B cell (primary cell): ENCODE data around the gene LTBP2. TPM values are rescaled to one million over a fixed set of nuclear protein-coding genes. Genes with fewer than 3 reads are reported as not detected.

Experiments used
- ATAC-seq: fragments of 200-7000 bp; cut with Tn5 transposase; one replicate; pipeline ENCODE4 v1.10.0; 2021; ENCODE audit warnings: low read depth, mild to moderate bottlenecking, moderate number of reproducible peaks, moderate library complexity
- CTCF ChIA-PET: fragments of 350-600 bp; sonication (Branson Sonifier 250); formaldehyde crosslinking; loops from one replicate; lab custom pipeline; 2021; ENCODE audit warnings: antibody characterized with exemption, inconsistent platforms; lab: Charles Lee
- POLR2A ChIA-PET: fragments of 350-600 bp; sonication (Branson Sonifier 250); formaldehyde crosslinking; loops from one replicate; lab custom pipeline; 2021; ENCODE audit warnings: antibody characterized with exemption; lab: Charles Lee
- DNase-seq: peaks from one replicate; pipeline ENCODE4 v3.0.0; 2013
- H2AFZ ChIP-seq: 2 replicates; pipeline ENCODE4 v1.6.1; 2012; ENCODE audit warnings: mild to moderate bottlenecking, low read depth, low read length; ENCODE audit not compliant: insufficient read depth, poor library complexity, severe bottlenecking
- H3K27ac ChIP-seq, 2 donors: 1 replicate in 1 of 2; 2 replicates in 1 of 2; pipeline ENCODE4 v1.5.1; 2012 to 2013; ENCODE audit warnings: low read length in 2 of 2, mild to moderate bottlenecking in 2 of 2, moderate library complexity in 1 of 2
- H3K27me3 ChIP-seq, 4 experiments: fragments of 200-600 bp in 1 of 4; sonication (generic) in 1 of 4; replicated peaks in 1 of 4; 1 replicate in 2 of 4; 2 replicates in 2 of 4; pipeline versions ENCODE4 v1.6.1 to v1.7.0; 2013 to 2016; ENCODE audit warnings: low read length in 3 of 4, mild to moderate bottlenecking in 2 of 4, mixed read lengths in 1 of 4, moderate library complexity in 1 of 4; ENCODE audit not compliant: insufficient read depth in 4 of 4, control insufficient read depth in 3 of 4; ENCODE audit errors: control extremely low read depth in 1 of 4
- H3K36me3 ChIP-seq, 2 experiments: replicated peaks in 1 of 2; 1 replicate in 1 of 2; 2 replicates in 1 of 2; pipeline versions ENCODE4 v1.6.1 to v1.7.1; 2013; ENCODE audit warnings: low read length in 1 of 2; ENCODE audit not compliant: insufficient read depth in 2 of 2, control insufficient read depth in 1 of 2; ENCODE audit errors: control extremely low read depth in 1 of 2, extremely low read depth in 1 of 2
- H3K4me1 ChIP-seq, 2 donors: fragments of 200-600 bp in 1 of 2; sonication (generic) in 1 of 2; 1 replicate in 1 of 2; 2 replicates in 1 of 2; pipeline versions ENCODE4 v1.5.1 to v1.6.1; 2013 to 2017; ENCODE audit warnings: low read length in 2 of 2; ENCODE audit not compliant: control insufficient read depth in 2 of 2, insufficient read depth in 2 of 2
- H3K4me2 ChIP-seq: replicated peaks from 2 replicates; pipeline ENCODE3; 2012; ENCODE audit warnings: mild to moderate bottlenecking, low read depth, low read length; ENCODE audit not compliant: poor library complexity, severe bottlenecking
- H3K4me3 ChIP-seq, 5 experiments: fragments of 200-600 bp in 1 of 5; sonication (generic) in 1 of 5; 1 replicate in 3 of 5; 2 replicates in 2 of 5; pipeline versions ENCODE4 v1.5.1 to v1.7.0; 2011 to 2016; ENCODE audit warnings: low read length in 4 of 5, mild to moderate bottlenecking in 4 of 5, low read depth in 2 of 5, control low read depth in 1 of 5, moderate library complexity in 1 of 5; ENCODE audit not compliant: insufficient read depth in 1 of 5; ENCODE audit errors: control extremely low read depth in 1 of 5, extremely low read depth in 1 of 5
- H3K79me2 ChIP-seq: fragments of 200-600 bp; sonication (generic); one replicate; pipeline ENCODE4 v1.6.0; 2016; ENCODE audit warnings: low read length; ENCODE audit not compliant: control insufficient read depth, insufficient read depth
- H3K9ac ChIP-seq: fragments of 200-600 bp; sonication (generic); 2 replicates; pipeline ENCODE4 v1.6.1; 2017; ENCODE audit warnings: mild to moderate bottlenecking, low read length, moderate library complexity
- H3K9me3 ChIP-seq, 3 donors: one replicate each; pipeline versions ENCODE4 v1.6.1 to v1.7.1; 2013; ENCODE audit warnings: low read length in 2 of 3; ENCODE audit not compliant: control insufficient read depth in 2 of 3, insufficient read depth in 1 of 3; ENCODE audit errors: control extremely low read depth in 1 of 3
- H4K20me1 ChIP-seq: 2 replicates; pipeline ENCODE4 v1.6.0; 2012; ENCODE audit warnings: mild to moderate bottlenecking, low read length; ENCODE audit not compliant: insufficient read depth, control insufficient read depth, poor library complexity, severe bottlenecking
- H3K27ac Mint-ChIP-seq: one replicate; pipeline ENCODE4 v1.8.0; 2021; ENCODE audit warnings: mixed read lengths
- H3K27me3 Mint-ChIP-seq: one replicate; pipeline ENCODE4 v1.8.0; 2021; ENCODE audit warnings: mixed read lengths
- H3K4me1 Mint-ChIP-seq: one replicate; pipeline ENCODE4 v1.8.0; 2021; ENCODE audit warnings: mixed read lengths
- H3K4me3 Mint-ChIP-seq: one replicate; pipeline ENCODE4 v1.8.0; 2021; ENCODE audit warnings: mixed read lengths
- H3K9me3 Mint-ChIP-seq: one replicate; pipeline ENCODE4 v1.8.0; 2022; ENCODE audit warnings: mixed read lengths; ENCODE audit not compliant: insufficient read depth
- CTCF ChIP-seq: fragments of 200-600 bp; IDR thresholded peaks from one replicate; pipeline ENCODE4 v1.8.0; 2022; ENCODE audit warnings: antibody characterized with exemption, mild to moderate bottlenecking
- EZH2 ChIP-seq: IDR thresholded peaks from 2 replicates; pipeline ENCODE4 v1.6.1; 2012; ENCODE audit warnings: borderline replicate concordance, low read depth, mild to moderate bottlenecking, moderate library complexity, low read length; ENCODE audit not compliant: insufficient read depth, poor library complexity, severe bottlenecking
- WGBS: methylation state at CpG from one replicate; pipeline ENCODE4 v1.1.5; 2013; ENCODE audit warnings: missing lambda C conversion rate; ENCODE audit not compliant: insufficient coverage; 5-methylcytosine and 5-hydroxymethylcytosine counted together
- intact Hi-C: fragments of 100-400 bp; cut with micrococcal nuclease; formaldehyde crosslinking; loops from one replicate; pipeline ENCODE4 v1.10.0; 2022
- polyA plus RNA-seq: library from polyadenylated mRNA; depleted of rRNA; stranded (reverse); fragments of >200 nt; gene quantifications from 2 replicates; pipeline ENCODE4 v1.2.3, GENCODE V29; 2012
- total RNA-seq, 2 donors: library from RNA; stranded (reverse); fragments of 120-200 nt in 1 of 2; gene quantifications; 1 replicate in 1 of 2; 2 replicates in 1 of 2; pipeline versions ENCODE4 v1.2.3 to v1.2.4, GENCODE V29; 2013 to 2022

LTBP2 gene
- total and polyA plus RNA-seq, 2 donors (not counting 1 experiment from before 2014, with no cell fraction given), result 0.12 to 0.22 TPM

DNA sequence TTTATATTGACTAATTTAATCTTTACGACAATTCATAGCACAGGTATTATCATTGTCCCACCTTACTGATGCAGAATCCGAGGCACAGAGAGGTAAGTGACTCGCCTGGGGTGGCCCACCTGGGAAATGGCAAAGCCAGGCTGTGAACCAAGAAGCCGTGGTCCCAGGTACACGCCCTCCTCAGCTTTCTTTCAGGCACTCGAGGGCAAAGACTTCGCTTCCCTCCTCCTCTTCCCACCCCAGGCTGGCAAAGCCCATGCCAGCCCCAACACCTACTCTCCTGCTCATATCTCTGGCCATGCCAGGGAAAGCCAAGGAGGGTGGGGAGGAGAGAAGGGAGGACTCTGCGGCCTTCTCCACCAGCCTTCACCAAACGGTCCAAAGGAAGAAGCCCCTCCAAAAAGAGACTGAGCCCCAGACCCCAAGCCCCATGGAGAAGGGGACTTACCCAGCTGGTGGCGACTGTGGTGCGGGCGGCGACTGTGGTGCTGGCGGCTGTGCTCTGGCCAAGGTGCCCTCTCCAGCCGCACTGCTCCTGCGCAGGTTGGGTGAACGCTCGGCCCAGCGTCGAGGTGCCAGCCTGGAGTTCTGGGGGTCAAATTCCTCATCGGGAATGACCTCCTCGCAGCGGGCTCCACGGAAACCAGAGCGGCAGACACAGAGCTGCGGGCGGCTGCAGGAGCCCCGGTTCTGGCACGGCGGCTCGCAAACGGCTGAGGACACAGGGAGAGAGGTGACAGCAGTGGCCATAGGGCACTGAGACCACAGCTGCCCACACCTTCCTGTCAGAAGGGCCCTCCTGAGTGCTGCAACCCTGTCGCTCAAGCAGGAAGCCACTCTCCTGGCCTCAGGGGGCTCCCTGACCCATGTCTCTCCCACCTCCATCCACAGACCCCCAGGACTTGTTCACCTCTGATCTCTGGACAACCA is 26.4 kb downstream of the LTBP2 start:
- POLR2A ChIA-PET, result no interaction called here
- Histone ChIP-seq H3K4me3 (no peak overlapping the region), H3K9ac (no peak overlapping the region), H3K27ac (no peak overlapping the region), H3K36me3 (no peaks in the 10 kb centered on the region), H2AFZ (no peak overlapping the region), H3K4me2 (no peak overlapping the region), H3K79me2 (no peaks in the 10 kb centered on the region), H3K9me3 (peaks cover 0 to 6% (median 0%) of the 10 kb centered on the region in 3 donors), H3K4me1 (no peaks in the 10 kb centered on the region), H4K20me1 (no peaks in the 10 kb centered on the region), H3K27me3 (no peaks in the 10 kb centered on the region)
- no peaks in the 10 kb centered on the region for H3K27me3 Mint-ChIP-seq
- WGBS, result 93% methylated on average over 28 of the region's 33 CpGs
- DNase-seq (no peak), ATAC-seq (no peak)
- TF ChIP-seq EZH2 (no peak), CTCF (no peak)
- CTCF ChIA-PET, result no interaction called here
- no peaks in the 10 kb centered on the region for H3K9me3 Mint-ChIP-seq
- no peak overlapping the region for H3K27ac Mint-ChIP-seq
- intact Hi-C loops, result no loop called here
- no peak overlapping the region for H3K4me3 Mint-ChIP-seq
- H3K4me1 Mint-ChIP-seq, result no peaks in the 10 kb centered on the region

DNA sequence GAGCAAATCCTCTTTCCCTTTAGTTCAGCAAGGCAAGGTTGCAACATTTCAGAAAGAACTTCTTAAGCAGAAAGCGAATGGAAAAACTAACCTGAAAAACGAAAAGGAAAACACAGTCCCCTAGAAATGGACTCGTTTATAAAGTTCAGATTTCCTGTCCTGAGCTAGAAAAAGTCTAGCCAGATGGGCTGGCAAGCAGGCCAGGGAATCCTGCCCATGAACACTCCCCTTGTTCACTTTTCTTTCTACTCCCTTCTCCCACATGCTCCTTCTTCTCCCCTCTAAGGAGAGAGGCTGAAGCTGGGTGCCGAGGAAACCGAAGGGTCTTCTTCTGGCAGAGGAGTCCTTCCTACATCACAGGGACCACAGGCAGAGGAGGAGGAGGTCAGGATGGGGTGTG is 27.1 kb downstream of the LTBP2 start:
- Histone ChIP-seq H3K27ac (no peak overlapping the region), H4K20me1 (no peaks in the 10 kb centered on the region), H3K9me3 (peaks cover 0 to 6% (median 0%) of the 10 kb centered on the region in 3 donors), H3K27me3 (no peaks in the 10 kb centered on the region), H3K4me2 (no peak overlapping the region), H3K4me3 (no peak overlapping the region), H2AFZ (no peak overlapping the region), H3K9ac (no peak overlapping the region), H3K36me3 (no peaks in the 10 kb centered on the region), H3K79me2 (no peaks in the 10 kb centered on the region), H3K4me1 (no peaks in the 10 kb centered on the region)
- H3K27ac Mint-ChIP-seq, result no peak overlapping the region
- H3K27me3 Mint-ChIP-seq, result peaks cover 4% of the 10 kb centered on the region
- no peaks in the 10 kb centered on the region for H3K9me3 Mint-ChIP-seq
- H3K4me1 Mint-ChIP-seq, result no peaks in the 10 kb centered on the region
- TF ChIP-seq CTCF, result no peak
- no peak for TF ChIP-seq EZH2
- ATAC-seq (no peak), DNase-seq (no peak)
- POLR2A ChIA-PET, result no interaction called here
- intact Hi-C loops, result no loop called here
- no peak overlapping the region for H3K4me3 Mint-ChIP-seq
- CTCF ChIA-PET, result no interaction called here
- WGBS, result 82% methylated on average over 3 of the region's 5 CpGs
